Left hindlimb (tissue), 1 donor: ENCODE results near the gene KDM4C.
"Not testable (repeated sequence)": the region's sequence is repeated elsewhere in the genome, so short reads cannot be mapped to it uniquely, and the experiment has no call there.

Source experiments
- DNase-seq: peaks from one replicate; pipeline ENCODE4 v3.0.0-alpha.2; 2018

Gene KDM4C

GRCh38 chr9:7178729-7179128 is 421.0 kb downstream of the KDM4C start:
- no peak for DNase-seq

GRCh38 chr9:7180247-7180646 is 422.5 kb downstream of the KDM4C start:
- DNase-seq = no peak

GRCh38 chr9:7183139-7183538 is 425.4 kb downstream of the KDM4C start:
- not testable (repeated sequence) for DNase-seq

- no peak for DNase-seq
These were observed 427.8 kb downstream of the KDM4C start for GRCh38 chr9:7185612-7186011.

- DNase-seq = no peak
These were observed 428.4 kb downstream of the KDM4C start for GRCh38 chr9:7186175-7186574.

- no peak for DNase-seq
These were observed 434.5 kb downstream of the KDM4C start for GRCh38 chr9:7192266-7192665.

GRCh38 chr9:7195526-7195925 is 437.8 kb downstream of the KDM4C start:
- DNase-seq = no peak

GRCh38 chr9:7196467-7196866 is 438.7 kb downstream of the KDM4C start:
- DNase-seq = no peak

- no peak for DNase-seq
These were observed 443.4 kb downstream of the KDM4C start for GRCh38 chr9:7201196-7201595.

GRCh38 chr9:7205806-7206205 is 448.0 kb downstream of the KDM4C start:
- no peak for DNase-seq

GRCh38 chr9:7206221-7206758 is 448.5 kb downstream of the KDM4C start:
- no peak for DNase-seq

GRCh38 chr9:7209016-7209715 is 451.4 kb downstream of the KDM4C start:
- DNase-seq = no peak

- no peak for DNase-seq
These were observed 452.2 kb downstream of the KDM4C start for GRCh38 chr9:7209990-7210389.

GRCh38 chr9:7210854-7211637 is 453.3 kb downstream of the KDM4C start:
- DNase-seq = no peak

GRCh38 chr9:7211657-7212056 is 453.9 kb downstream of the KDM4C start:
- DNase-seq = no peak

GRCh38 chr9:7212101-7212500 is 454.3 kb downstream of the KDM4C start:
- no peak for DNase-seq

GRCh38 chr9:7216004-7216841 is 458.4 kb downstream of the KDM4C start:
- DNase-seq = no peak

GRCh38 chr9:7223981-7224380 is 466.2 kb downstream of the KDM4C start:
- DNase-seq = no peak
